LoVo (cell line): ENCODE measurements around the gene MED9.
"Not testable (repeated sequence)": the region's sequence is repeated elsewhere in the genome, so short reads cannot be mapped to it uniquely, and the experiment has no call there.

ENCODE experiments used
- DNase-seq: peaks from one replicate; pipeline ENCODE4 v3.0.0-alpha.2; 2016; ENCODE audit warnings: low spot score

The MED9 gene

GRCh38 chr17:17476865-17477467, at the start of gene MED9:
TSS of gene MED9 (plus strand) at chr17:17477000. CDS start at chr17:17477042, 42 bp downstream.
- DNase-seq = peak; percentile 94

DNA sequence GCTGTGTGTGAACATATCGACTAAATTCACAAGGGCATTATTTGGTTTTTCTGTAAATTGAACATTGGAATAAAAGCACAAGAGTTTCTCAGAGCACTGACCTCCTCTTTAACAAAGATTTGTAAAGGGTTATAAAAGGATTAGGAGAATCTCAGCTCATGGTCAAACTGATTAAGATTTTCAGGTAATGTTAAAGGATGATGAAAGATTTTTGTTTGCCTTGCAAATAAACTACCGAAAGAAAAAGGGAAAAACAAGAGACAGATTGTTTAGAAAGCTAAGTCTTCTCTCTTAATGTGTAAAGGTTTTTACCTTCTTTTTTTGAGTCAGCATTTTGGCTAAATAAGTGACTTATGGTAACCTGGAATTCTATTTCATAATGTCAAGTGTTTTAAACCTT, 47.6 kb upstream of the MED9 start:
- no peak for DNase-seq

GRCh38 chr17:17430924-17431323, 45.9 kb upstream of the MED9 start:
- DNase-seq = not testable (repeated sequence)

DNA sequence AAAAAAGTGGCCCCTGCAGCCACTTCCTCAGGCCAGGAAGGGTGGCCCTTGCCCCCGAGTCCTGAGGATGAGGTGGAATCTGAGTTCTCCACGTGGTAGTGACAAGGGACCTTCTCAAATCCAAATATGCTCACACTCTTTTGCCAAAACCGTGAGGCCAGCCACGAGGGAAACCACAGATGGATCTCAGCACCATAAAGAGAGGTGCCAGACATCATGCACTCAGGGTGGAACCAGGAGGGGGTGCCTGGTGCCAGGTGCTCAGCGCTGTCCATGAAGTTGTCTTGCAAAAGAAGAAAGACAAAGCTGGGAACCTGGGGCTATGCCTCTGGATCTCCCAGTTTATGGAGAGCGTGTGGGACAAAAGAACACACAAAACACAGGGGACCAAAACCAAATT, 45.2 kb upstream of the MED9 start:
- DNase-seq = no peak

DNA sequence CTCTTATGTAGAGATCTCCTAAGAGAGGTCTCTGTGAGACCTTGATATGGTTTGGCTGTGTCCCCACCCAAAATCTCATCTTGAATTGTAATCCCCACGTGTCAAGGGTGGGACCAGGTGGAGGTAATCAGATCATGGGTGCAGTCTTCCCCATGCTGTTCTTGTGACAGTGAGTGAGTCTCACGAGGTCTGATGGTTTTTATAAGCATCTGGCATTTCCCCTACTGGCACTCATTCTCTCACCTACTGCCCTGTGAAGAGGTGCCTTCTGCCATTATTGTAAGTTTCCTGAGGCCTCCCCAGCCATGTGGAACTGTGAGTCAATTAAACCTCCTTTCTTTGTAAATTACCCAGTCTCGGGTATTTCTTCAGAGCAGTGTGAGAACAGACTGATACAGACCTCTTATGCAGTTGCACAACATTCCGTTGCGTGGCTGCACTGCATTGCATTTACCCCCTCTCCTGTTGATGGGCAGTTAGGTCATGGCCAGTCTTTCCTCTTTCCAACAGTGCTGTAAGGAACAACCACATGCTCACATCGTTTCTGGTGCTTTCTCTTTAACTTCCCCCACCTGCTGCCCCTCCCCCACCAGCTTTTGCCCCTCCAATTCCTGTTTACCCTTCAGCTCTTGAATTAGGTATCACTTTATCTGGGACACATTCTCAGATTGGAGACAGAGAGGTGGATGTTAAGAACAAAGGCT, 43.6 kb upstream of the MED9 start:
- no peak for DNase-seq

GRCh38 chr17:17434477-17434876, 42.3 kb upstream of the MED9 start:
- DNase-seq = no peak

GRCh38 chr17:17435323-17435722, 41.5 kb upstream of the MED9 start:
- no peak for DNase-seq

- no peak for DNase-seq
These were observed 39.3 kb upstream of the MED9 start for GRCh38 chr17:17437461-17437860.

DNA sequence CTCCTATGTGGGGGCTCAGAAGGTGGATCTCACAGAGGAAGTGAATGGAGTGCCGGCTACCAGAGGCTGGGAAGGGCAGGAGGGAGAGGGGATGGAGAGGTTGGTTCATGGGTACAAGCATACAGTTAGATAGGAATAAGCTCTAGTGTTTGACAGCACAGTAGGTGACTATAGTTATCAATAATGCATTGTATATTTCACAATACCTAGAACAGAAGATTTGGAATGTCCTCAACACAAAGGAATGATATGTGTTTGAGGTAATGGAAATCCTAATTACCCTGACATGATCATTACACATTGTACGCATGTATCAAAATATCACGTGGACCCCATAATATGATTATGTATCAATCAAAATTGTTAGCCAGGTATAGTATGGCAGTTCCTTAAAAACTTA, 38.9 kb upstream of the MED9 start:
- DNase-seq = no peak

GRCh38 chr17:17440010-17440843, 36.6 kb upstream of the MED9 start:
- DNase-seq = peak; percentile 58

DNA sequence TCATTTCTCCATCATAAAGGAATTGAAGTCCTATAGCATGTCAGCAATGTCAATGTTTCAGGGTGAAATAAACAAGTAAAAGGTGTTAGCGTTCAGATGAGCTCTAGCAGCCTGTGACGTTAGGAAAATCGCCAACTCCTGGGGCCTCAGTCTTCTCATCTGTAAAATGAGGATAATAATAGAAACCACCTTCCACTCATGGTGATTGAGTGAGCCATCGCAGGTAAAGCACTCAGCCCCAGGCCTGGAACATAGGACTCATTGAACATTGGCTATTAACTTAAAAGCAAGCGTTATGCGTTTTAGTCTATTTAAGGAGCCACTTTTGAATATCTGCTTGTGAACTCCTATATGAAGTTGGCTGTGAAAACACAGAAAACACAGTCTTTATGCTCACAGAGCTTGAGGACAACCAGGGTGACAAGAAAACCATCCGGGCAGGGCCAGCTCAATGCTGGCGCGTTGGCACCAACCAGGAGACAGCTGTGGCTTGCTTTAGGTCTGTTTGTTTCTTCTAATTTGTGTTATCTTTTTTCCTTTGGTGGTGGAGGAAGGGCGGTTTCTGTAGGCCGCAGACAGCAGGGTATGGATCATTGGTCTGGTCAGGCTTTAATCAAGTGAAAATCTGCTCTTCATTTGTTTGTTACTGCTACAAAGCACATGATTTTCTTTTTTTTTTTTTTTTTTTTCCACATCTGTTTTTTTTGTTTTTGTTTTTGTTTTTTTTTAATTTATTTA, 35.7 kb upstream of the MED9 start:
- DNase-seq = no peak

DNA sequence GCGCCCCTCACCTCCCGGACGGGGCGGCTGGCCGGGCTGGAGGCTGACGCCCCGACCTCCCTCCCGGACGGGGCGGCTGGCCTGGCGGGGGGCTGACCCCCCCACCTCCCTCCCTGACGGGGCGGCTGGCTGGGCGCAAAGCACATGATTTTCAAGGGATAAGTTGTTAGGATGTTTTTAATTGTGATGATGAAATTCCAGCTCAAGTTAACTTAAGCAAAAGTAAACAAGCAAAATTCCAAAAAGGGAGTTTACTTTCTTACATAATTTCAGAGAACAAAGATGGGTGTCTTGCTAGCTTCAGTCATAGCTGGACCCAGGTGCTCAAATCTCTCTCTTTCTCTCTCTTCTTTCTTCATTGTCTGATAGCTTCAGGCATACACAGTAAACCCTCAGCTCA, 33.6 kb upstream of the MED9 start:
- no peak for DNase-seq

DNA sequence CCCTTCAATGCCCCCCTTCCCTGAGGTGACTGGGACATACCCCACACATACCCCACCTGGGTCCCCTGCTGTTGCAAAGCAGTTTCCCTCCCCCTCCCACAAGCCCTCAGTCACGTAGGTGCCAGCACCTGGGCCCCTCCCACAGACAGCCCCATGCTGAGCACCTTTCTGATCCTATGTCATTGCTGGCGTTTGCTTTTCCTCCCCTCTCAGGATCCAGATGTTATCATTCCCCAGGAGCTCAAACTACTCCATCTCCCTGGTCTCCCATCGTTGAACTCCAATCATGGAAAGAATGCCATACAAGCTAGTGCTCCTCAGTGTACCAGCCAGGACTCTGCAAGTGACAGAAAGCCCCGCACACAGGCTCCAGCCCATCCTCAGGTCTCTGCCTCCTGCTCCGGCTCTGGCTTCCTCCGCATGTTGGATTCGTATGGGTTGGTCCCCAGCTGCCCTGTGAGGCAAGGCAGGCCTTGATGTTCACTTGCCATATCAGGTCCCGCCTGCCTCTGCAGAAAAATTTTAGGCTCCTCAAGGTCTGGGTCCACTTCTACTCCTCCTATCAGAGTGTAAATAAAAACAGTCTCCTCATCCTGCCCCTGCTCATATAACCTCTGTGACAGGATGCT, 31.4 kb upstream of the MED9 start:
- DNase-seq = no peak

DNA sequence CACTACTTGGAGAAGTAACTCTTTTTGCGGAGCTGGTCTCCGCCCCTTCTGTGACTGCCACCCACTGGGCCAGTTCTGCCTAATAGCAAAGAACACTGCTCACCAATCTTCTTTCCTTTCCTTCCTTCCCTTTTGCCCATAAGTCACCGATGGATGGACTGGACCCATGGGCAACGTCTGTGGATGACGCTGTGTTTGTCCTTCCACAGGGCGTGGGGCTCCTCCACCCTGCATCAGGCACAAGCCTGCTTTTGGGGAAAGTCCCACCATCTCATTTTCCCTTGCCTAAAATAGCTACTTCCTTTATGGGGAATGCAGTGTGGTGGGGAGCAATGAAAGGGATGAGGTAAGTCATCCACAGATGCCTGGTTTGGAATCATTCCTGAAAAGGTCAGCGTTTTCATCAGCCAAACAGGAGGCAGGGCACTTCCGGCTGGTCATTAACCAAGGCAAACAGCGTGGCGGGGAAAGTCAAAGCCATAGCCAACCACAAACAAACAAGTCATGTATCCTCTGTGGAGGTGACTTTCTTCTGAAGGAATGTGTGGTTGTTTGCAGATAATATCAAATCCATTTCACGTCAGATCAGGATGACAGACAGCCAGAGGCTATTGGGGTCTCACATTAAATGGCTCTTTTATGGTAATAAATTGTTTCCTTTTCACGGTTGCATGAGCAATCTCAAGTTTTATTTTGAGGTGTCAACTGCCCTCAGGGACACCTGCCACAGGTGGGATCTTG, 30.7 kb upstream of the MED9 start:
- DNase-seq = peak; percentile 91

DNA sequence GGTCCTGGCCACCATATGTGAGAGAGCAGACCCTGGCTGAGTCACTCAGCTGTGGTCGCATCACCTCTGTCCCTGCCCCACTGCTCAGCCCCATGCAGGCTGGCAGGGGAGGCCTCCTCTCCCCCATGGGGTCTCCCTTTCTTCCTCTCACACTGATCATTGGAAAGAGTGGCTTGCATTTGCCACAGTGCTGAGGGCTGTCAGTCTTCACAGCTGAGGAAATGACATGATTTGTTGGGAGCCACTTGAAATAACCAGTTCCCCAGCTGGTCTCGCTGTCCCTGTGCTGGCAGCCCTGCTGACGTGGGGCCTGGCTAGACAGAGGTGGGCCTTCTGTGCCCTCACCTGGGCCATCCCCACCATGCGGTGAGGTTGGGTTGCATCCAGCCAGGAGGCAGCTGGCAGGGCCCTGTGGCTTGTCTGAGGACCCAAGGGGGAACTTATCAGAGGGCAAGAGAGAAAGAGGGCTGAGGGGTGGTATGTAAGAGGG, 30.1 kb upstream of the MED9 start:
- DNase-seq = no peak

DNA sequence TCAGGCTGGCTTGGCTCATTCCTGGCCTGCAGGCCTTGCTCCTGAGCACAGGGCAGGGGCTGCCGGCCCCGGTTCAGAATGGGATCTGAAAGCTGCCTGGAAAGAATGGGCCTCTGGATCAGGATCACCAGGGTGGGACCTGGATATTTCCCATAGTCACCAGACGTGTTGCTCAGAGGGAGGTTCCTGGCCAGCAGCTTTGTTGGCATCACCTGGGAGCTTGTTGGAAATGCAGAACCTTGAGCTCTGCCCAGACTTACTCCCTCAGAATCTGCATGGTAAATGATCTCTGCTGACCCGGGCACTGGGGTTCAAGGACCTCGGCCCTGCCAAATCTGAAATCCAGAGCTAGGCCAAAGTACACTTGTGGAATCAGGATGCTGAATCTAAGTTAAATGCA, 29.5 kb upstream of the MED9 start:
- no peak for DNase-seq

- no peak for DNase-seq
These were observed 28.7 kb upstream of the MED9 start for GRCh38 chr17:17448076-17448475.

- DNase-seq = no peak
These were observed 28.1 kb upstream of the MED9 start for GRCh38 chr17:17448723-17449122.

- no peak for DNase-seq
These were observed 23.7 kb upstream of the MED9 start for GRCh38 chr17:17453088-17453487.

DNA sequence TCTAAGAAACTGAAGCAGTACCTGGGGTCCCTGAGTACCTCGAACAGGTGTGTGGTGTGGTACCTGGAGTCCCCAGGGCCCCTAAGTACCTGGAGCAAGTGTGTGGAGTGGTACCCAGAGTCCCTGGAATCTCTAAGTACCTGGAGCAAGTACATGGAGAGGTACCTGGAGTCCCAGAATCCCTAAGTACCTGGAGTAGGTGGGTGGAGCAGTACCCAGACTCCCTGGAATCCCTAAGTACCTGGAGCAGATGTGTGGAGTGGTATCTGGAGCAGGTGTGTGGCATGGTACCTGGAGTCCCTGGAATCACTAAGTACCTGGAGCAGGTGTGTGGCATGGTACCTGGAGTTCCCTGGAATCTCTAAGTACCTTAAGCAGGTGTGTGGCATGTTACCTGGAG, 22.5 kb upstream of the MED9 start:
- no peak for DNase-seq

DNA sequence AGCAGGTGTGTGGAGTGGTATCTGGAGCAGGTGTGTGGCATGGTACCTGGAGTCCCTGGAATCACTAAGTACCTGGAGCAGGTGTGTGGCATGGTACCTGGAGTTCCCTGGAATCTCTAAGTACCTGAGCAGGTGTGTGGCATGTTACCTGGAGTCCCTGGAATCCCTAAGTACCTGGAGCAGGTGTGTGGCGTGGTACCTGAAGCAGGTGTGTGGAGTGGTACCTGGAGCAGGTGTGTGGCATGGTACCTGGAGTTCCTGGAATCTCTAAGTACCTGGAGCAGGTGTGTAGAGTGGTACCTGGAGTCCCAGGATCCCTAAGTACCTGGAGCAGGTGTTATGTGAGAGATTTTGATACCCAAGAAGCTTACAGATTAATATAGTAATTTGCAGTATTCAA, 22.1 kb upstream of the MED9 start:
- not testable (repeated sequence) for DNase-seq
